ENCODE results near the gene IFITM1.
"Not testable (repeated sequence)": the region's sequence is repeated elsewhere in the genome, so short reads cannot be mapped to it uniquely, and the experiment has no call there.

- TF ChIP-seq CTCF, POLR2A, POLR2AphosphoS5, EP300 (IDR thresholded peaks at IDR 0.05): not testable (repeated sequence)
Observed at GRCh38 chr11:324593-325517, 11.0 kb downstream of the IFITM1 start.
